Midbrain (tissue), 1 donor: ENCODE results near the gene ABCC2.
"Not testable (repeated sequence)": the region's sequence is repeated elsewhere in the genome, so short reads cannot be mapped to it uniquely, and the experiment has no call there.

Experiments
- DNase-seq: peaks from one replicate; lab custom pipeline; 2025; lab: John Stamatoyannopoulos, UW

The ABCC2 gene

GRCh38 chr10:99782447-99783286 lies at the start of gene ABCC2:
Gene ABCC2 (plus strand): TSS chr10:99782640. CDS start chr10:99782845, 205 bp downstream.
- no peak for DNase-seq

- no peak for DNase-seq
Observed at GRCh38 chr10:99733366-99733765, 49.1 kb upstream of the ABCC2 start.

GRCh38 chr10:99734111-99734510 lies 48.3 kb upstream of the ABCC2 start:
- DNase-seq: not testable (repeated sequence)

GRCh38 chr10:99740260-99740659 lies 42.2 kb upstream of the ABCC2 start:
- DNase-seq: no peak

- DNase-seq: no peak
Observed at GRCh38 chr10:99740933-99741559, 41.4 kb upstream of the ABCC2 start.

- no peak for DNase-seq
Observed at GRCh38 chr10:99742254-99742653, 40.2 kb upstream of the ABCC2 start.

- no peak for DNase-seq
Observed at GRCh38 chr10:99742701-99743100, 39.7 kb upstream of the ABCC2 start.

- no peak for DNase-seq
Observed at GRCh38 chr10:99743841-99744240, 38.6 kb upstream of the ABCC2 start.

- DNase-seq: not testable (repeated sequence)
Observed at GRCh38 chr10:99746166-99746565, 36.3 kb upstream of the ABCC2 start.

- no peak for DNase-seq
Observed at GRCh38 chr10:99748823-99749451, 33.5 kb upstream of the ABCC2 start.

- DNase-seq: no peak
Observed at GRCh38 chr10:99750641-99751040, 31.8 kb upstream of the ABCC2 start.

- DNase-seq: no peak
Observed at GRCh38 chr10:99754670-99755069, 27.8 kb upstream of the ABCC2 start.

GRCh38 chr10:99756159-99756558 lies 26.3 kb upstream of the ABCC2 start:
- DNase-seq: no peak

GRCh38 chr10:99758211-99758891 lies 24.1 kb upstream of the ABCC2 start:
- no peak for DNase-seq

- DNase-seq: no peak
Observed at GRCh38 chr10:99760321-99760720, 22.1 kb upstream of the ABCC2 start.

- DNase-seq: no peak
Observed at GRCh38 chr10:99761365-99761764, 21.1 kb upstream of the ABCC2 start.

GRCh38 chr10:99765672-99766301 lies 16.7 kb upstream of the ABCC2 start:
- DNase-seq: no peak

- no peak for DNase-seq
Observed at GRCh38 chr10:99766302-99766681, 16.1 kb upstream of the ABCC2 start.

GRCh38 chr10:99767901-99768300 lies 14.5 kb upstream of the ABCC2 start:
- DNase-seq: no peak

- DNase-seq: no peak
Observed at GRCh38 chr10:99768556-99768955, 13.9 kb upstream of the ABCC2 start.

- no peak for DNase-seq
Observed at GRCh38 chr10:99769706-99770105, 12.7 kb upstream of the ABCC2 start.
